Stimulated activated CD4-positive, alpha-beta T cell treated with anti-CD3 and anti-CD28 coated beads, TNF-alpha, amount 100 ng/mL, for 24 hours (primary cell): ENCODE measurements around the gene LRCH1.
A peak's percentile ranks its signal among the peaks of the same experiment; 100 is the strongest.

Experiments used
- DNase-seq, 3 experiments: peaks; one replicate each; pipeline ENCODE4 v3.0.0-alpha.2; 2020; ENCODE audit warnings: low read depth in 3 of 3

The LRCH1 gene

GRCh38 chr13:46712524-46712923 lies 159.6 kb downstream of the LRCH1 start:
- DNase-seq: no peak

- DNase-seq: no peak
These were observed 162.4 kb downstream of the LRCH1 start for GRCh38 chr13:46715363-46715762.

GRCh38 chr13:46716821-46717220 lies 163.9 kb downstream of the LRCH1 start:
- DNase-seq: no peak

DNA sequence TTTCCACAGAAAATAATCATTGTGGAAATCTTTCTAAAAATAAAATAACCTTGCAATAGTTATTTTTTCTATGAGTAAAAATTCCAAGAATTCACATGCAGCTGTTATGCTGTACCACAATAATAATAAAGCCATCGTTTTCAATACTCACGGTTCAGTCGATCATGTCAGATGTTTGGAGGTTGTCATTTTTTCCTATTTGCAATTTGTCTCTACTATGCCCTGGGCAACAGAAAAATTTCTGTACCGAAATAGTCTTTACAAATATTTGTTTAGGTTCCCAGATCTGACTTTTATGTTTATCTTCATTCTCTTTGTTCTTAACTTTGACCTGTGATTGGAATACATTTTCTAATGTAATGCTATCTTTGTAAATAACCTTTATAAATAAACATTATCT lies 164.3 kb downstream of the LRCH1 start:
- no peak for DNase-seq

DNA sequence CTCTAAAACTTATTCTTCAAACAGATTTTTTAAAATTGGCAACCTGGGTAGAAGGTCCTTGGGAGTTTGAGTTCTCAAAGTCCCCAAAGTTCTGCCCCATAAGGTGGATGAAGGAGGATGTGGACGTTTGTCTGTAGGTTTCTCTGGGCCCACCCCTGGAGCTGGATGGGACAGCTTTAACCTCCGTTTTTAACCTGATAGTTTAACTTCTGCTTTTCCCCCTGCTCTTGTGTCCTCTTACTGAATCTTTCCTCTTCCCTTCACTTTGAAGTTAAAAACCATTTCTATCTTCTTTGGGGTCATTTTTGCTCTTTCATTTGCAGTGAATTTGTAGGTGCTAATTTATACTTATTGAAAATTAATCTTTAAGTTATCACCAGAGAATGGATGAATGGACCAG lies 164.9 kb downstream of the LRCH1 start:
- DNase-seq: no peak

DNA sequence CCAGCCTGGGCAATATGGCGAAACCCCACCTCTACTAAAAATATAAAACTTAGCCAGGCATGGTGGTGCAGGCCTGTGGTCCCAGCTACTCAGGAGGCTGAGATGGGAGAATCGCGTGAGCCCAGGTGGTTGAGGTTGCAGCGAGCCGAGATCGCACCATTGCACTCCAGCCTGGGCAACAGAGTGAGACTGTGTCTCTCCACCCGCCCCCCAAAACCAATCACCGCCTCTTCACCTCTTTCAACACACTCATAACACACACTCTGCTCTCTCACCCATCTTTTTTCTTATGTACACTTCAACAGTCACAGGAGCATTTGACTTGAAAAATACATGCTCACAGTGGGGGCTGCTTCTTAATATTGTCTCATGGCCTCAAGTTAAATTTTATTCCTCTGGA lies 167.2 kb downstream of the LRCH1 start:
- no peak for DNase-seq

DNA sequence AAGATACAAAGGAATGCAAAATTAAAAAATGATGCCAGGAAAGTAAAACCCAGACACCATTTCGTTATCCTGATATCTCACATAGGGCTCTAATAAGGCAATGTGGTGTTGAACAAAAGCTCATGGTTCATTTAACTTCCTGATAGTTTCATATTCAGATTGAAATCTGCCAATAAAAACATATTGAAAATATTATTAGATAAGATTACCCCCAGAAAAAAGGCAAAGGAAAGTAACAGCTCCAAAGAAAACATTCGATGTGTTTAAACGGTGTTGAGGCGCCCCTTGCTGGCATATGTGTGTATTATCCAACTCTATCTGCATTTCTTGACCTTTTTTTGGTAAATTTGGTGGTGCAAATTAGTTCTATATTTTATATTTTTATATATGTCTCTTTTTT lies 168.1 kb downstream of the LRCH1 start:
- DNase-seq: peak in 2 of 3 experiments; percentile 9 to 13

- no peak for DNase-seq
These were observed 173.4 kb downstream of the LRCH1 start for GRCh38 chr13:46726347-46726746.

DNA sequence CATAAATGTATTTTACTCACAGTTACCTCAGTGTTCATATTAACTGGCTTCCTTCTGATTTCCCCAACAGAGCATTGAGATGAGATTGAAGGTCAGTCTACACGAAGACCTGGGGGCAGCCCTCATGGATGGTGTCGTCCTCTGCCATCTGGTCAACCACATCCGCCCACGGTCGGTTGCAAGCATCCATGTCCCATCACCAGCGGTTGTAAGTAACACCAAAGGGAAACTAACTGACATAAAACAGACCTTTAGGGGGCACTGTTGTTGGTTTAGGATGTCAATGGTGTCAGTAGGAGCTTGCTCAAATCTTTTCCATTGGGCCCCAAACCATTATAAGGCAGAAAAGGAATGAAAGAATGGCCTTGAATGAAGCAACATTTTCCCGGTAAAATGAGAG lies 175.8 kb downstream of the LRCH1 start:
- peak in 1 of 3 experiments; percentile 10 for DNase-seq

DNA sequence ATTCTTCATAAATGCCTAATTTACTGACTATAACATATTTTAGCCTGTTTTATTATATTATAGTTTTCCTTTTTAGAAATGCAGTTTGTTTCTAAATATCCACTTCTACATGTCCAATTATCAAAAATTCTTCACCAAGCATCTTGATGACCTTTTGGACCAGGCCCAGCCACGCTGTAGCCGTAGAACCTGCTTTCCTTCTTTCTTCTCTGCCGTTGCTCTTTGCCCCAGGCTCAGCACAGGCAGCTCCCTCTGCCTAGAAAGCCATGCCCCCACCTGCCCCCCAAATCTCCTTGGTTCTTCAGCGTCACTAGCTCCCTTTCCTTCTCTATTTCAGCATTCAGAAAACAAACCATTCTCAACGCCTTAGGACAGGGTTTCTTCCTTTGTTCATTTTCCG lies 178.6 kb downstream of the LRCH1 start:
- DNase-seq: no peak

DNA sequence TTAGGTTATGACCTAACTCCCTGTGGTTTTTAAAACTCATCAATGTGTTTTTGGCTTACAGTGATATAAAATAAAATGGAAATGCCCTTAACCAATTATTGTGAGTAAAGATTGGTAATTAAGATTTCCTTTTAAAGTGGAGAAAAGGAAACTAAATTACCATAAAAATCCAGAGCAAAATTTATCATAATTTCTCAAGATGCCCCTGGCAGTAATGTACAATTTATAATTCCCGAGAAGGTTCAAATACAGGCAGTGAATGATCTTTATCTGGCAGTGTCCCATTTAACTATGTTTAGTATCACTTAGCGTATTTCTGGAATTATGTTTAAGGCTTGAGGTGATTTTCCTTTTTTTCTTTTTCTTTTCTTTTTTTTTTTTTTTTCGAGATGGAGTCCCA lies 182.5 kb downstream of the LRCH1 start:
- DNase-seq: no peak

GRCh38 chr13:46736541-46737310 lies 183.8 kb downstream of the LRCH1 start:
- DNase-seq: no peak

GRCh38 chr13:46738055-46738454 lies 185.1 kb downstream of the LRCH1 start:
- no peak for DNase-seq

DNA sequence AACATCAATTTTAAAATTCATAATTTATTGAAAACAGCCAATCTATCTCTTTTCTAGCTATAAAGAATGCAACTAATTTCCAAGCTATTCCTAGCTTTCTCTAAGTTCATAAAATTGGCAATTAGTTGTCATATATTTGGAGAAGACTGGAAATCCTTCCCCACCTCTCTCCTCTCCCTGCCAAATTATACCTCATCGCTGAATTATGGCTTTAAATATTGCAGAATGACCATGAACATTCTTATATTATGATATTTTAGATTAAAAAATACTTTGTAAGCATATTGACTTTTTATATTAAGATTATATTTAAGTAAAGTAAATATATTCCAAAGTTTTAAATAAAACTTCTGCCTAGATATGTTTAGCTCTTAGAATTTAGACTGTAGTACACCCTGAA lies 185.8 kb downstream of the LRCH1 start:
- no peak for DNase-seq

DNA sequence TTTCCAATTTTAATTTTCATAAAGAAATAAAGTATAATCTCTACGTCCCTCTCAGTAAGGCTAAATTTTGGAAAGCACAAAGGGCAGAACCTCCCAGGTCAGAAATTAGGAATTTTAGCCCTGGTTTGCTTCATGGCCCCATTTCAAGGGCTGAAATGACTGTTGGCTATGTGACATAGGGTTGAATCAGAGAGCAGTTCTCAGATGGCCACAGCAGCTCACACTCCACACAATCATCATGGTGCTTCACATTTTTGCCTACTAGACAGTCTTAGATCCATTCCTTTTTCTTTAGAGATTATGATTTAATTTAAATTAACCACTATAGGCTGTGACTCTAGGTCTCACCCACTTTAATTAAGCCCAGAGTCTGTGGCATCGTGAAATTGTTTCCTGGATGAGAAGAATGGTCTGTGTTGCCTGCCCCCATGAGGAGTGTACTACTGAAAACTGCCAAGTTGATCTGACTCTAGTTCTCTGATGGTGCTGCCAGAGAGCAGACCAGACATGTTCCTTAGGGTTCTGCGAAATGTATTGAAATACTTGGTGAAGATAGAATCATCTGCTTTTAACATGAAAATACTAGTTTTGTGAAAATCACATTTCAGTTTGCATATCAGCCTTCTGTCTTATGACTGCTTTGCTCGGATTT lies 186.6 kb downstream of the LRCH1 start:
- DNase-seq: no peak

DNA sequence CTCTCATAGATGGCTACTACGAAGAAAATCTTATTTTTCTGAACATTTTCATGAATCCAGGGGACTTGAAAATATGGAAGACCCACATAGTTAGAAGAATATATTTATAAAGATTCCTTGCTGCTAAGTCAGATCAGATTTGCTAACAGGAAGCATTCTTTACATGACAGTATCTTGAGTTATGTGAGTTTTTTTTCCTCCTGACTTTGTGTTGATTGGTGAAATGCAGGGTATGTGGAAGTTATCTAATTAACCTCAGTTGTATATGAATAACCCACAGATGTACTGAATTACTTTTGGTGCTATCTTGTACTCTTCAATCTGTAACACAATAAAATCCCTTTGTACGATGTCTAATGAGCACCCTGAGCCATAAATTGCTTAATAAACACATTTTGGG lies 190.2 kb downstream of the LRCH1 start:
- no peak for DNase-seq

GRCh38 chr13:46745062-46745461 lies 192.1 kb downstream of the LRCH1 start:
- DNase-seq: no peak

- DNase-seq: no peak
These were observed 192.7 kb downstream of the LRCH1 start for GRCh38 chr13:46745706-46746105.

- no peak for DNase-seq
These were observed 194.3 kb downstream of the LRCH1 start for GRCh38 chr13:46747031-46747820.

DNA sequence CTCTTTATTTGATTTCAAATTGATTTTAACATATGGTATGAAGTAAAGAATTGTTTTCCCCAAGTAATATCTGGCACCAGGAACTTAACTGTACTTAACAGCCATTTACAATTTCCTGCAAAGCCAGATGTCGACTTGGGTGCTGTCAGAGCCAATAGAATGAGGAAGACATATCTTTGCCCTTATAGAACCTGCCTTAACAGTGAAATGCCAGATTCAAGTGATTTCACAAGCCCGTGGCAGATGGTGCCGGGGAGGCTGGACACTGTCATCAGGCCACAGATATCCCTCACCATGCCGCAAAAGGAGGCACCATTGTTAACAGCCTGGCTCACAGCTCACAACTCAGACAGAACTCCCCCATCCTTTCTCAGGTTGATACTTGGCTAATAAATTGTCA lies 195.3 kb downstream of the LRCH1 start:
- no peak for DNase-seq

- DNase-seq: no peak
These were observed 197.0 kb downstream of the LRCH1 start for GRCh38 chr13:46749951-46750350.

DNA sequence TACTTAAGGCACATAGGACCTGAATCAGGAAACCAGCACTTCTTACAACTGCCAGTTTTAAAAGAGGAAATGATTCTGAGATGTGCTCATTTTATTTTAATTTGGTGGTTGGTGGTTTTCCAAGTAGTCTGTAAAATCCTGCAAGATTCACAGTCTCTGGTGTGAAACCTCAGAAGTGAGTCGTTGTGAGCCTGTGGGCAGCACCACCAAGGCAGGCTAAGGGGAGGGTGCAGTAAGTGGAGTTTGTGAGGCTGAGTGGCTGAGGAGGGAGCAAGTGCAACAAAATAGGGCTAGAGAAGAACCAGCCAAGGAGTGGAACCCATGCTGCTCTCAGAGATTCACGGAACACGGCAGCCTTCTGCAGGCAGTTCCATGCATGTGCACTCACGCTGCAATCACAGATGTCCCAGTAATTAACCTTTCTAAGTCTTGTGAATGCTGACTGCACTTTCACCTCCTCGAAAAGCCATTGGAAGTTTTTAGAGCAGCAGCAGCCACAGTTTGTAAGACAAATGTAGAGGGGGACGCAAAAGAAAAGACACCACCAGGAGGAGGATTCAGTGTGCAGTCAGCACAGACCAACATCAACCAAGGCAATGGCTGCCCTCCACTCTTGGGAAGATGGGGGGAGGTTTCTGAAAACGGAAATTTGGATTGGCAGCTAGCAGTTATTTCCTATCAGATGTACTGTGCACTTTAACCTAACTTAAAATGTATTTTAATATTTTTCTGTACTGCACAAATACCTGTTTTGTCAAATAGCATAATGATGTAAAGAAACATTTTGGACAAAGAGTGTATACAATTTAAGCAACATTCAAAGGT lies 199.1 kb downstream of the LRCH1 start:
- DNase-seq: peak; percentile 5 to 41 (median 29)
